ENCODE data around the gene MIDN.

MIDN gene

GRCh38 chr19:1273263-1274041 lies 25.1 kb downstream of the MIDN start:
- Mint-ChIP-seq H3K36me3 (ENCODE audit: insufficient read depth) (peaks cover 93% of the 10 kb centered on the region), H3K9me3 (no peaks in the 10 kb centered on the region), H3K27ac (peak overlapping the region; percentile 77 to 97), H3K4me3 (peak overlapping the region; percentile 53 to 63), H3K27me3 (no peaks in the 10 kb centered on the region), H3K4me1 (ENCODE audit: low read depth in 2 of 2) (peaks cover 48 to 52% of the 10 kb centered on the region in 2 donors)
- DNase-seq (no peak), ATAC-seq (replicated peaks) (no peak)

GRCh38 chr19:1274081-1274851 lies 25.9 kb downstream of the MIDN start:
- Mint-ChIP-seq H3K4me1 (ENCODE audit: low read depth in 2 of 2) (peaks cover 43 to 46% of the 10 kb centered on the region in 2 donors), H3K36me3 (ENCODE audit: insufficient read depth) (peaks cover 89% of the 10 kb centered on the region), H3K27me3 (no peaks in the 10 kb centered on the region), H3K4me3 (peak overlapping the region; percentile 53 to 80), H3K27ac (peak overlapping the region; percentile 77 to 97), H3K9me3 (no peaks in the 10 kb centered on the region)
- ATAC-seq (replicated peaks) (no peak), DNase-seq (no peak)

- Mint-ChIP-seq H3K4me1 (ENCODE audit: low read depth in 2 of 2) (peaks cover 46 to 48% of the 10 kb centered on the region in 2 donors), H3K27me3 (no peaks in the 10 kb centered on the region), H3K36me3 (ENCODE audit: insufficient read depth) (peaks cover 87% of the 10 kb centered on the region), H3K9me3 (no peaks in the 10 kb centered on the region), H3K27ac (peak overlapping the region; percentile 90 to 97), H3K4me3 (peak overlapping the region; percentile 74 to 80)
- DNase-seq, result no peak
- ATAC-seq (replicated peaks), result no peak
These were observed 26.5 kb downstream of the MIDN start for GRCh38 chr19:1274852-1275259.

GRCh38 chr19:1275260-1275975 lies 27.0 kb downstream of the MIDN start, which contains the start of gene FAM174C:
FAM174C (plus strand) TSS chr19:1275530; CDS start chr19:1275550, 20 bp downstream.
- peaks cover 42 to 47% of the 10 kb centered on the region in 2 donors for H3K4me1 Mint-ChIP-seq (ENCODE audit: low read depth in 2 of 2)

GRCh38 chr19:1275976-1276627 lies 27.7 kb downstream of the MIDN start:
- Mint-ChIP-seq H3K4me3 (peak overlapping the region; percentile 74 to 80), H3K27ac (peak overlapping the region; percentile 90 to 97), H3K4me1 (ENCODE audit: low read depth in 2 of 2) (peaks cover 36 to 41% of the 10 kb centered on the region in 2 donors), H3K27me3 (no peaks in the 10 kb centered on the region), H3K36me3 (ENCODE audit: insufficient read depth) (peaks cover 79% of the 10 kb centered on the region), H3K9me3 (no peaks in the 10 kb centered on the region)
- ATAC-seq (replicated peaks) (no peak), DNase-seq (no peak)

More at GRCh38 chr19:1275260-1275975, 27.0 kb downstream of the MIDN start, which contains the start of gene FAM174C:
- Mint-ChIP-seq H3K4me3 (peak within 1 kb of the TSS; percentile 74 to 80), H3K36me3 (ENCODE audit: insufficient read depth) (peaks cover 85% of the 10 kb centered on the region), H3K27me3 (no peaks in the 10 kb centered on the region), H3K9me3 (no peaks in the 10 kb centered on the region), H3K27ac (peak within 1 kb of the TSS; percentile 90 to 97)
- ATAC-seq (replicated peaks), result peak; percentile 81
- DNase-seq, result peak; percentile 89 to 94 (median 94)

- no peaks in the 10 kb centered on the region for H3K27me3 Mint-ChIP-seq
- H3K9me3 Mint-ChIP-seq, result no peaks in the 10 kb centered on the region
- ATAC-seq (replicated peaks) (no peak), DNase-seq (no peak)
- peaks cover 74% of the 10 kb centered on the region for H3K36me3 Mint-ChIP-seq (ENCODE audit: insufficient read depth)
- H3K4me3 Mint-ChIP-seq, result peak overlapping the region; percentile 74 to 80
- H3K4me1 Mint-ChIP-seq (ENCODE audit: low read depth in 2 of 2), result peaks cover 32 to 37% of the 10 kb centered on the region in 2 donors
- H3K27ac Mint-ChIP-seq, result peak overlapping the region; percentile 48 to 97
These were observed 28.2 kb downstream of the MIDN start for GRCh38 chr19:1276628-1277022.

- Mint-ChIP-seq H3K27me3 (no peaks in the 10 kb centered on the region), H3K36me3 (ENCODE audit: insufficient read depth) (peaks cover 72% of the 10 kb centered on the region), H3K9me3 (no peaks in the 10 kb centered on the region), H3K27ac (peak overlapping the region in 1 of 2 donors; percentile 97), H3K4me3 (peak overlapping the region; percentile 74 to 80), H3K4me1 (ENCODE audit: low read depth in 2 of 2) (peaks cover 30 to 34% of the 10 kb centered on the region in 2 donors)
- no peak for ATAC-seq (replicated peaks)
- no peak for DNase-seq
These were observed 28.7 kb downstream of the MIDN start for GRCh38 chr19:1277061-1277460.

GRCh38 chr19:1278074-1278473 lies 29.7 kb downstream of the MIDN start:
- Mint-ChIP-seq H3K4me1 (ENCODE audit: low read depth in 2 of 2) (peaks cover 23 to 29% of the 10 kb centered on the region in 2 donors), H3K9me3 (no peaks in the 10 kb centered on the region), H3K4me3 (no peak overlapping the region), H3K27ac (no peak overlapping the region), H3K27me3 (no peaks in the 10 kb centered on the region), H3K36me3 (ENCODE audit: insufficient read depth) (peaks cover 62% of the 10 kb centered on the region)
- ATAC-seq (replicated peaks) (no peak), DNase-seq (no peak)

GRCh38 chr19:1278713-1279660 lies 30.6 kb downstream of the MIDN start:
- Mint-ChIP-seq H3K27me3 (peaks cover under 1 to 2% of the 10 kb centered on the region in 2 donors), H3K4me3 (peak overlapping the region; percentile 31 to 48), H3K4me1 (ENCODE audit: low read depth in 2 of 2) (peaks cover 16 to 22% of the 10 kb centered on the region in 2 donors), H3K9me3 (no peaks in the 10 kb centered on the region), H3K36me3 (ENCODE audit: insufficient read depth) (peaks cover 53% of the 10 kb centered on the region), H3K27ac (no peak overlapping the region)
- ATAC-seq (replicated peaks) (no peak), DNase-seq (no peak)

- ATAC-seq (replicated peaks), result no peak
- peaks cover 9 to 11% of the 10 kb centered on the region in 2 donors for H3K27me3 Mint-ChIP-seq
These were observed 31.5 kb downstream of the MIDN start for GRCh38 chr19:1279782-1280341.

GRCh38 chr19:1280636-1281568 lies 32.5 kb downstream of the MIDN start:
- DNase-seq (no peak), ATAC-seq (replicated peaks) (no peak)
- Mint-ChIP-seq H3K36me3 (ENCODE audit: insufficient read depth) (peaks cover 34% of the 10 kb centered on the region), H3K4me3 (peak overlapping the region in 1 of 2 donors; percentile 48), H3K4me1 (ENCODE audit: low read depth in 2 of 2) (peaks cover 15 to 21% of the 10 kb centered on the region in 2 donors), H3K9me3 (no peaks in the 10 kb centered on the region), H3K27me3 (peaks cover 14 to 17% of the 10 kb centered on the region in 2 donors), H3K27ac (peak overlapping the region in 1 of 2 donors; percentile 73)

More at GRCh38 chr19:1279782-1280341, 31.5 kb downstream of the MIDN start:
- peak overlapping the region; percentile 31 to 48 for H3K4me3 Mint-ChIP-seq
- no peaks in the 10 kb centered on the region for H3K9me3 Mint-ChIP-seq
- peaks cover 44% of the 10 kb centered on the region for H3K36me3 Mint-ChIP-seq (ENCODE audit: insufficient read depth)
- H3K27ac Mint-ChIP-seq, result peak overlapping the region in 1 of 2 donors; percentile 73
- H3K4me1 Mint-ChIP-seq (ENCODE audit: low read depth in 2 of 2), result peaks cover 15 to 22% of the 10 kb centered on the region in 2 donors
- DNase-seq, result peak; percentile 70 to 75 (median 74)

Data from effector memory CD8-positive, alpha-beta T cell (primary cell).